Stomach smooth muscle (tissue), 2 donors: Measurements from ENCODE around the gene RNF4.

ENCODE experiments used
- H3K27ac ChIP-seq: one replicate; pipeline ENCODE4 v1.7.0; 2013; ENCODE audit warnings: mild to moderate bottlenecking, low read length, inconsistent platforms
- H3K27me3 ChIP-seq, 2 donors: one replicate each; pipeline ENCODE4 v1.7.0; 2013; ENCODE audit warnings: low read length in 2 of 2; ENCODE audit not compliant: insufficient read depth in 2 of 2, control insufficient read depth in 1 of 2
- H3K36me3 ChIP-seq, 2 donors: one replicate each; pipeline ENCODE4 v1.7.0; 2013; ENCODE audit warnings: low read length in 2 of 2; ENCODE audit not compliant: control insufficient read depth in 2 of 2, insufficient read depth in 2 of 2
- H3K4me1 ChIP-seq: one replicate; pipeline ENCODE4 v1.7.0; 2013; ENCODE audit warnings: low read length; ENCODE audit not compliant: control insufficient read depth, insufficient read depth
- H3K4me3 ChIP-seq, 2 donors: one replicate each; pipeline ENCODE4 v1.7.0; 2013; ENCODE audit warnings: low read length in 2 of 2
- H3K9ac ChIP-seq, 2 donors: one replicate each; pipeline ENCODE4 v1.7.0; 2013; ENCODE audit warnings: low read length in 2 of 2, mild to moderate bottlenecking in 1 of 2
- H3K9me3 ChIP-seq, 2 donors: one replicate each; pipeline ENCODE4 v1.7.0; 2013; ENCODE audit warnings: low read length in 2 of 2; ENCODE audit not compliant: control insufficient read depth in 2 of 2
- donor health status: healthy.
- donor health status: Pancreatic carcinoma.

Gene RNF4

GRCh38 chr4:2482192-2482591 is 13.3 kb downstream of the RNF4 start:
- H3K9ac ChIP-seq, result peak overlapping the region; percentile 16 to 29
- H3K4me1 ChIP-seq, result peaks cover 48% of the 10 kb centered on the region
- peak overlapping the region; percentile 1 to 40 for H3K4me3 ChIP-seq
- H3K9me3 ChIP-seq, result no peaks in the 10 kb centered on the region
- peak overlapping the region; percentile 53 for H3K27ac ChIP-seq
- no peaks in the 10 kb centered on the region for H3K36me3 ChIP-seq
- no peaks in the 10 kb centered on the region for H3K27me3 ChIP-seq

- peak overlapping the region; percentile 76 for H3K27ac ChIP-seq
- H3K9ac ChIP-seq, result peak overlapping the region; percentile 29 to 31
- peaks cover 50% of the 10 kb centered on the region for H3K4me1 ChIP-seq
- no peaks in the 10 kb centered on the region for H3K9me3 ChIP-seq
- H3K36me3 ChIP-seq, result no peaks in the 10 kb centered on the region
- no peaks in the 10 kb centered on the region for H3K27me3 ChIP-seq
- H3K4me3 ChIP-seq, result peak overlapping the region; percentile 1 to 40
These were observed 13.8 kb downstream of the RNF4 start for GRCh38 chr4:2482693-2483092.

GRCh38 chr4:2483237-2483636 is 14.3 kb downstream of the RNF4 start:
- H3K9ac ChIP-seq, result peak overlapping the region in 1 of 2 donors; percentile 31
- no peaks in the 10 kb centered on the region for H3K9me3 ChIP-seq
- H3K4me3 ChIP-seq, result no peak overlapping the region
- peak overlapping the region; percentile 76 for H3K27ac ChIP-seq
- H3K27me3 ChIP-seq, result no peaks in the 10 kb centered on the region
- H3K4me1 ChIP-seq, result peaks cover 52% of the 10 kb centered on the region
- H3K36me3 ChIP-seq, result peaks cover 0 to 2% of the 10 kb centered on the region in 2 donors

- Histone ChIP-seq H3K27ac (no peak overlapping the region), H3K9ac (no peak overlapping the region), H3K4me1 (peaks cover 48% of the 10 kb centered on the region), H3K9me3 (no peaks in the 10 kb centered on the region), H3K36me3 (peaks cover 0 to 5% of the 10 kb centered on the region in 2 donors), H3K4me3 (no peak overlapping the region), H3K27me3 (no peaks in the 10 kb centered on the region)
These were observed 15.3 kb downstream of the RNF4 start for GRCh38 chr4:2484185-2484584.

- Histone ChIP-seq H3K9ac (no peak overlapping the region), H3K9me3 (no peaks in the 10 kb centered on the region), H3K4me3 (peak overlapping the region in 1 of 2 donors; percentile 1), H3K27me3 (no peaks in the 10 kb centered on the region), H3K36me3 (peaks cover 0 to 5% of the 10 kb centered on the region in 2 donors), H3K27ac (no peak overlapping the region), H3K4me1 (peaks cover 48% of the 10 kb centered on the region)
These were observed 16.1 kb downstream of the RNF4 start for GRCh38 chr4:2484993-2485392.

- peak overlapping the region; percentile 31 for H3K27ac ChIP-seq
- no peak overlapping the region for H3K9ac ChIP-seq
- no peaks in the 10 kb centered on the region for H3K9me3 ChIP-seq
- H3K36me3 ChIP-seq, result peaks cover 5 to 8% of the 10 kb centered on the region in 2 donors
- H3K4me3 ChIP-seq, result no peak overlapping the region
- peaks cover 48% of the 10 kb centered on the region for H3K4me1 ChIP-seq
- no peaks in the 10 kb centered on the region for H3K27me3 ChIP-seq
These were observed 17.1 kb downstream of the RNF4 start for GRCh38 chr4:2485956-2486355.

GRCh38 chr4:2486981-2487380 is 18.1 kb downstream of the RNF4 start:
- Histone ChIP-seq H3K4me1 (peaks cover 41% of the 10 kb centered on the region), H3K9ac (no peak overlapping the region), H3K27ac (no peak overlapping the region), H3K36me3 (peaks cover 8 to 11% of the 10 kb centered on the region in 2 donors), H3K4me3 (no peak overlapping the region), H3K27me3 (no peaks in the 10 kb centered on the region), H3K9me3 (no peaks in the 10 kb centered on the region)

- H3K4me1 ChIP-seq, result peaks cover 36% of the 10 kb centered on the region
These were observed 18.7 kb downstream of the RNF4 start for GRCh38 chr4:2487632-2488031.

GRCh38 chr4:2489081-2489805 is 20.3 kb downstream of the RNF4 start:
- Histone ChIP-seq H3K27me3 (no peaks in the 10 kb centered on the region), H3K36me3 (peaks cover 19 to 24% of the 10 kb centered on the region in 2 donors), H3K4me1 (peaks cover 29% of the 10 kb centered on the region), H3K9ac (no peak overlapping the region), H3K9me3 (no peaks in the 10 kb centered on the region), H3K27ac (no peak overlapping the region), H3K4me3 (no peak overlapping the region)

More at GRCh38 chr4:2487632-2488031, 18.7 kb downstream of the RNF4 start:
- H3K27me3 ChIP-seq, result no peaks in the 10 kb centered on the region
- H3K9me3 ChIP-seq, result no peaks in the 10 kb centered on the region
- H3K36me3 ChIP-seq, result peaks cover 14 to 17% of the 10 kb centered on the region in 2 donors
- no peak overlapping the region for H3K9ac ChIP-seq
- H3K27ac ChIP-seq, result no peak overlapping the region
- no peak overlapping the region for H3K4me3 ChIP-seq

GRCh38 chr4:2489841-2490552 is 21.1 kb downstream of the RNF4 start:
- Histone ChIP-seq H3K9me3 (no peaks in the 10 kb centered on the region), H3K27ac (no peak overlapping the region), H3K4me1 (peaks cover 26% of the 10 kb centered on the region), H3K27me3 (no peaks in the 10 kb centered on the region), H3K36me3 (peaks cover 19 to 24% of the 10 kb centered on the region in 2 donors), H3K4me3 (no peak overlapping the region), H3K9ac (no peak overlapping the region)

- Histone ChIP-seq H3K27me3 (no peaks in the 10 kb centered on the region), H3K9me3 (no peaks in the 10 kb centered on the region), H3K36me3 (peaks cover 24 to 30% of the 10 kb centered on the region in 2 donors), H3K4me1 (peaks cover 17% of the 10 kb centered on the region), H3K27ac (no peak overlapping the region), H3K9ac (no peak overlapping the region), H3K4me3 (no peak overlapping the region)
These were observed 24.1 kb downstream of the RNF4 start for GRCh38 chr4:2492970-2493369.
